Lung (tissue), 12 donors: ENCODE data around the gene MYOZ3. TPM values are rescaled to one million over a fixed set of nuclear protein-coding genes. Genes with fewer than 3 reads are reported as not detected.
A peak's percentile ranks its signal among the peaks of the same experiment; 100 is the strongest.

Experiments
- ATAC-seq: fragments of 200-7000 bp; cut with Tn5 transposase; one replicate; pipeline ENCODE4 v1.9.1; 2020; ENCODE audit warnings: moderate number of reproducible peaks; ENCODE audit not compliant: insufficient read depth, low FRiP score
- DNase-seq, 3 donors: peaks; one replicate each; pipeline ENCODE4 v3.0.0-alpha.2; 2013 to 2017
- H3K27ac ChIP-seq, 2 donors: one replicate each; pipeline ENCODE4 v1.5.1; 2013; ENCODE audit warnings: mild to moderate bottlenecking in 2 of 2, moderate library complexity in 2 of 2, control low read depth in 1 of 2, inconsistent platforms in 1 of 2, low read depth in 1 of 2, low read length in 1 of 2
- H3K27me3 ChIP-seq, 3 donors: one replicate each; pipeline ENCODE4 v1.5.1; 2013; ENCODE audit warnings: low read length in 2 of 3; ENCODE audit not compliant: control insufficient read depth in 3 of 3, insufficient read depth in 3 of 3
- H3K36me3 ChIP-seq, 4 donors: one replicate each; pipeline ENCODE4 v1.5.1; 2013; ENCODE audit warnings: low read length in 4 of 4, mild to moderate bottlenecking in 1 of 4, moderate library complexity in 1 of 4; ENCODE audit not compliant: control insufficient read depth in 4 of 4, insufficient read depth in 4 of 4
- H3K4me1 ChIP-seq, 5 donors: one replicate each; pipeline ENCODE4 v1.5.1; 2013; ENCODE audit warnings: low read length in 5 of 5, mild to moderate bottlenecking in 2 of 5, moderate library complexity in 1 of 5; ENCODE audit not compliant: control insufficient read depth in 5 of 5, insufficient read depth in 5 of 5
- H3K4me3 ChIP-seq: one replicate; pipeline ENCODE4 v1.5.1; 2013; ENCODE audit warnings: mild to moderate bottlenecking, control low read depth, moderate library complexity
- H3K9ac ChIP-seq, 2 donors: one replicate each; pipeline ENCODE4 v1.5.1; 2013; ENCODE audit warnings: low read length in 2 of 2, control low read depth in 1 of 2; ENCODE audit not compliant: insufficient read depth in 1 of 2
- H3K9me3 ChIP-seq, 4 donors: one replicate each; pipeline ENCODE4 v1.5.1; 2013; ENCODE audit warnings: low read length in 3 of 4, mild to moderate bottlenecking in 1 of 4, moderate library complexity in 1 of 4; ENCODE audit not compliant: control insufficient read depth in 4 of 4, insufficient read depth in 3 of 4
- CTCF ChIP-seq: IDR thresholded peaks from 2 replicates; pipeline ENCODE4 v1.5.1; 2012; ENCODE audit warnings: mild to moderate bottlenecking; ENCODE audit errors: control extremely low read depth, extremely low read depth
- WGBS, 2 donors: extraction: QIAGEN DNeasy Blood & Tissue Kit; methylation state at CpG; one replicate each; pipeline ENCODE4 v1.1.7; 2013; 5-methylcytosine and 5-hydroxymethylcytosine counted together
- polyA plus RNA-seq, 2 donors: library from polyadenylated mRNA; stranded (reverse); fragments of 200-250 nt; gene quantifications; one replicate each; pipeline ENCODE4 v1.2.1, GENCODE V29; 2013
- total RNA-seq, 2 donors: library from RNA; depleted of rRNA in 1 of 2; stranded (reverse); fragments of >200 nt in 1 of 2; gene quantifications; one replicate each; pipeline ENCODE4 v1.2.1, GENCODE V29; 2014 to 2021
- donor health status: control.
- donor health status: control.
- donor health status: Bipolar disorder and iron deficiency.
- donor health status: healthy.
- donor health status: DM: yes; HTN: yes; CAD: no.

Gene MYOZ3
- total and polyA plus RNA-seq, 4 donors = 0.39 to 2.4 (median 0.48) TPM

GRCh38 chr5:150645070-150645700, 15.9 kb upstream of the MYOZ3 start:
- peaks cover 16 to 54% (median 45%) of the 10 kb centered on the region in 5 donors for H3K4me1 ChIP-seq
- WGBS, 2 donors = 78 to 85% methylated on average over 4 of the region's 4 CpGs
- no peak for ATAC-seq

GRCh38 chr5:150647275-150648251, 13.5 kb upstream of the MYOZ3 start:
- Histone ChIP-seq H3K27me3 (no peaks in the 10 kb centered on the region), H3K4me3 (no peak overlapping the region), H3K36me3 (peaks cover 2 to 30% (median 17%) of the 10 kb centered on the region in 4 donors), H3K27ac (peak overlapping the region; percentile 34 to 87), H3K9ac (peak overlapping the region in 1 of 2 donors; percentile 58), H3K9me3 (no peaks in the 10 kb centered on the region), H3K4me1 (peaks cover 12 to 30% (median 25%) of the 10 kb centered on the region in 5 donors)
- no peak for TF ChIP-seq CTCF
- DNase-seq (peak; percentile 60 to 81 (median 64)), ATAC-seq (no peak)
- 63 to 84% methylated on average over 25 of the region's 25 CpGs for WGBS, 2 donors

More at GRCh38 chr5:150645070-150645700, 15.9 kb upstream of the MYOZ3 start:
- peak; percentile 50 to 61 (median 55) for DNase-seq
- Histone ChIP-seq H3K4me3 (no peak overlapping the region), H3K27ac (peak overlapping the region; percentile 26 to 94), H3K9ac (no peak overlapping the region), H3K27me3 (no peaks in the 10 kb centered on the region), H3K9me3 (no peaks in the 10 kb centered on the region), H3K36me3 (peaks cover 2 to 23% (median 8%) of the 10 kb centered on the region in 4 donors)
- TF ChIP-seq CTCF = no peak

GRCh38 chr5:150648294-150649107, 12.6 kb upstream of the MYOZ3 start:
- H3K36me3 ChIP-seq = peaks cover 2 to 34% (median 21%) of the 10 kb centered on the region in 4 donors
- no peaks in the 10 kb centered on the region for H3K27me3 ChIP-seq
- no peak for DNase-seq
- peaks cover 10 to 29% (median 22%) of the 10 kb centered on the region in 5 donors for H3K4me1 ChIP-seq
- 92% methylated on average over 16 of the region's 16 CpGs for WGBS, 2 donors
- no peaks in the 10 kb centered on the region for H3K9me3 ChIP-seq
- TF ChIP-seq CTCF = no peak
- H3K9ac ChIP-seq = no peak overlapping the region
- ATAC-seq = no peak
- H3K4me3 ChIP-seq = no peak overlapping the region
- H3K27ac ChIP-seq = peak overlapping the region; percentile 34 to 87
